Middle frontal gyrus (tissue), 1 donor: ENCODE measurements around the gene P2RY2.
"Not testable (repeated sequence)": the region's sequence is repeated elsewhere in the genome, so short reads cannot be mapped to it uniquely, and the experiment has no call there.

ENCODE experiments used
- DNase-seq: peaks from one replicate; pipeline ENCODE4 v3.0.0-alpha.2; 2015; ENCODE audit warnings: low spot score; ENCODE audit errors: extremely low spot score

P2RY2 gene

GRCh38 chr11:73187854-73188253 lies 30.2 kb upstream of the P2RY2 start:
- DNase-seq: no peak

DNA sequence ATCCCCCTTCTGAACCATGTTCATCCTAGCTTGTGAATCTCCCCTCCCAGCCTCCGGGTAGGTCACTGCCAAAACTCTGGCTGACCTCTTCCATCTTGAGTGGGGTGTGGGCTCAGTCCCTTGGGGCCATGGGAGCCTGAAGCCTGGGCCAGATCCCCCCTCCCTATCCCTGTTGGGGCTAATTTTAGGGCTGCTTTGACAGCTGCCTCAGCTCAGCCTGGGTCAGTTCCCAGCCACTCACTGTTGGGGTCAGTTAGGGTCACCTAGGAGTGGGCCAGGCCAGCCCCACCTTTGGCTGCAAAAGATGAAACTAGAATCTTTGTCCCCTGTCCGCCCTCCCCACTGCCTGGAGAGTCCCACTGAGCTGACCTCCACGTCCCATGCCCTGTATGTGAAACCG lies 29.8 kb upstream of the P2RY2 start:
- DNase-seq: no peak

DNA sequence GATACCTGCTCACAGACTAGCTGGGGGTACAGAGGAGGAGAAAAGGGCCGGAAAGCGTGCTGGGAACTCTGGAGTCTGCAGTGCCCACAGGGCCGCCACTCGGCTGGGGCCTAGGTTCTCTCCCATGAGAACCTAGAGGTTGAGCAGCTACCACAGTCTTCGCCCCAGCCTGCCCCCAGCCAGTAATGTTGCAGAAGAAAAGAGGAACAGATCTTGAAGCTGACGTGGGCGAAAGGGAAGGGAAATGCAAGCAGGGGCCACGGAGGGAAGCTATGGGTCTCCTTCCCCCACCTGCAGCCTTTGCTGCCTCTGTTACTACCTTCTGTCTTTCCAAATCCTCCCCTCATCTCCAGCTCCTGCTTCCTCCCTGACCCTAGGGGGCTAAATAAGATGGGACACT lies 28.8 kb upstream of the P2RY2 start:
- DNase-seq: no peak

DNA sequence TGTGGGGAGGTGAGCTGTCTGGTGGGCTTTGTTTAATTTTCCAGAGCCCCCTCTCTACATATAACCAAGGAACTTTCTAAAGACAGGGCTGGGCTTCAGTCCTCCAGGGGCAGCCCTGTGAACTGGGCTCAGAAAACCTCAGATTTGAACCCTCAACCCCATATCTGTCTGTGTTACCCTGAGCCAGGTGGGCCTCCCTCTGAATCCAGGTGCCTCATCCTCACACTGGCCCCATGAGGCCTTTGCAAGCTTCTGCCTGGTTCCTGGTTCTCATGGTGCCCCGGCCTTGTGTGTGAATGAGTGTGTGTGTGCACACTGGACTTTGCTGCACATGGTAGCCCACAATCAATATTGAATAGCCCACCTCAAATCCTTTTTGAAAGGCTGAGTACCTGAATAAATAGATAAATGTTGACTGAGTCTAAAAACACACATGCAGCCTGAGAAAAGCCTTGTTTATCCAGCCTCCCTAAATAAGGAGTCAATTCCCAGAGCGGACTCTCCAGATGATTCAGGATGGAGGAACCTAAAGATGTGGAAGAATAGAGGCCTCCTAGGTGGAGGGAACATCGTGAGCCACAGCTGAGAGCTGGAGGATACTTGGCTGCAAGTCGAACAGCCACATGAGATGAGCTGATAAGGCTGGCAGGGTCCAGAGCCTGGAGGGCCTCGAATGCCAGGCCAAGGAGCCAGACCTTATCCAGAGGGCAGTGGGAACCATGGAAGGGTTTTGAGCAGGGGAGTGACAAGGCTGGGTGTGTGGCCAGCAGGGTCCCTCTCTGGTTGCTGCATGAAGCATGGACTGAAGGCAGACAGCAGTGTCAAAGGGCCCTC lies 28.1 kb upstream of the P2RY2 start:
- no peak for DNase-seq

GRCh38 chr11:73190557-73190885 lies 27.6 kb upstream of the P2RY2 start:
- DNase-seq: no peak

DNA sequence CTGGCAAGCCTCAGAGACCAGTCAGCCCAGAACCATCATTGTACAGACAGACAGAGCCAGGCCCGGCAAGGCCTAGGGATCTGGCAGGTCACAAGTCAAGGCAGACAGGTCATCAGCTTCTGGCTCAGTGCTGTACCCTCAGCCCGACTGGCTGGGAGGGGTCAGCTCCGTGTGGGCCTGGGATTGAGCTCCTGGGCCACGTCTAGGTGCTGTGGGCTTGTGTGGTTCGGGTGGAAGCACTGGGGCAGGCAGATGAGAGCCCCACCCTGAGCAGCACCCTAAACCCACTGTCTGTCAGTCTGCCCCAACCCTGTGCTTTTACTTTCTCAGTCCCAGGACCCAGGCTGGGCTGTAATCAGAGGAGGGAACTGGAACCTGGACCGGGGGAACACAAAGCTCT lies 26.9 kb upstream of the P2RY2 start:
- DNase-seq: no peak

GRCh38 chr11:73192272-73192671 lies 25.8 kb upstream of the P2RY2 start:
- DNase-seq: no peak

GRCh38 chr11:73193251-73194033 lies 24.6 kb upstream of the P2RY2 start:
- no peak for DNase-seq

DNA sequence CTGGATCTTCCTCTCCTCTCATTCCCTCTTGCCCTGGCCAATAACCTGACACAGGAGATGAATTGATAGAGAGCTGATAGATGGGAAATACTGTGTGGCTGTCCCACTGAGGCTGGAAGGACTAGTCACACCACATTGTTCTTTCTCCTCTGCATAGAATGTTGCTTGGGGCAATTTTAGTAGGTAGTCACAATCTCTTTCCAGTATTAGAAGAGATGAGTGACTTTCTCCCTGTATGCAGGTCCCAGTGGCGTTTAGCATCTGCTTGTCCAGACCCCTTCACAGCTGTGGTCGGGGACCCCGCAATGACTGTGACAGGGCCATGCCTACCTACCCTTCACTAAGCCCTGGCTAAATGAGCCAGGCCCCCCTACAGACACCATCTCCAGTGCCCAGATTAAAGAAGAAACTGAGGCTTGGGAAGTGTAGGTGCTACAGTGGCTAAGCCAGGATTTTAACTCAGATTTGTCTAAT lies 24.0 kb upstream of the P2RY2 start:
- DNase-seq: no peak

GRCh38 chr11:73194593-73194992 lies 23.5 kb upstream of the P2RY2 start:
- no peak for DNase-seq

DNA sequence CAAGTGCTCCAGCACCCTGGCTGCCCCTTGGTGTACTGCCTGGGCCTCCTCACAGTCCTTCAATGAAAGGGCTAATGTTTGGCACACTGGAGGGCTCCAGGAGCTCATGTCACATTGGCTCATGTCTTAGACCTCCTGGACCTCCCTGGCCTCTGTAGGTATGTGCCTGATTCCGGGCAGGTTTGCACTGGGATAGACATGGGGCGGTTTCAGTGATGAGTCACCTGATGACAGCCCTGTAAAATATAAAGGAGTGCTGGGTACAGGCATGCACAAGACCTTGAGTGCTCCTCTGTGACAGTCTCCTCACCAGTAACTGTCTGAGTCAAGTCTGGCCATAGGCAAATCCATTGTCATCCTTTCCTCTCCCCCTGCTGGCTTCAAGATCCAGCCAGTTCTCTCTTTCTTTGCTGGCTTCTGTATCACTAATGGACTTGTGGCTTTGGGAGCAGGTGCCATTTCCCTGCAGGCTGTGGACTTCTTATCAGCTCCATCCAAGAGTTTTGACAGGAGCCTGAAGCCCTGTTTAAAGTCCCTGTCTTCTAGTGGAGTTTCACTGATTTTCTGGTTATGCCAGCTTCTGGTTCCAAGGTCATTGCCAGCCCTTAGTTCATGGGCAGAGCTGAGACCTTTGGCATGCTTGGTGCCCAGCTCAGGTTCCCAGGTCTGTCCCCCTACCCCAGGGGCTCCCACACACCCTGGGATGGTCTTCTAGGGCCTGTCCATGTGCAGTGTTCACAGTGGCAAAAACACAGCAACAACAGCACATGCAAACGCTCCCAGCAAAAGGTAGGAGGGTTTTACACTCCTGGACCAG lies 22.7 kb upstream of the P2RY2 start:
- no peak for DNase-seq

GRCh38 chr11:73196576-73196975 lies 21.5 kb upstream of the P2RY2 start:
- DNase-seq: no peak

DNA sequence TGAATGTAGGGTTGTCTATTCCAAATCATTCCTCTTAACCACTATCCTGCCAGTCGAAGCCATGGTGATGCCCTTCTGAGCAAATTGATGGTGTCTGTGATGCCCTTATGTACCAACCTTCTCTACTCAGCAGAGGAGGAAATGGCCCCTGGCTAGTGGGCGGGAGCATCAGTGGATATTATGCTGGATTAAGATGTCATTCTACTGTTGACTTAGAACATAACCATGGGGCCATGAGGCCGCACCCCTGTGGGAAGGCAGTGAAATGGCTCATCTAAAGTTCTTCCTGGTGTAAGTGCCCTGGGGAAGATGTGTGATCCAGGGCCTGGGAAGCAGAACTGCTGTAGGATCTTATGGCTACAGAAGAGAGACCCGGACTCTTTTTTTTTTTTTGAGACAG lies 20.7 kb upstream of the P2RY2 start:
- no peak for DNase-seq

- DNase-seq: not testable (repeated sequence)
Observed at GRCh38 chr11:73197787-73198186, 20.3 kb upstream of the P2RY2 start.

DNA sequence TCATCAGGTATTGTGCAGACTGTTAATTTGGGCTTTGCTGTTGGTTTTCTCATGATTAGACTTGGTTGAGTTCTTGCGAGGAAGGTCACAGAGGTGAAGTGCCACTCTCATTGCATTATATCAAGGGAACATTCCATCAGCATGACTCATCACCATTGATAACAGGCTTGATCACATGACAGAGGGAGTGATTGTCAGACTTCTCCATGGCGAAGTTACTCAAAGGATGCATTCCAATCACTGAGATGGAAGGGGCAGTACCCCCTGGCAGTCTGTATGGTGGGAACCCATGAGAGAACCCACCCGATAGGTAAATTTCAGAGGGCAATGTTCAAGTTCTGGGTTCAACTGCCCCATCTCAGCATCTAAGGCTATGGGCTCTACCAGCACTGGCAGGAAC lies 19.4 kb upstream of the P2RY2 start:
- no peak for DNase-seq

- DNase-seq: no peak
Observed at GRCh38 chr11:73199446-73199845, 18.6 kb upstream of the P2RY2 start.

GRCh38 chr11:73200256-73200655 lies 17.8 kb upstream of the P2RY2 start:
- no peak for DNase-seq

DNA sequence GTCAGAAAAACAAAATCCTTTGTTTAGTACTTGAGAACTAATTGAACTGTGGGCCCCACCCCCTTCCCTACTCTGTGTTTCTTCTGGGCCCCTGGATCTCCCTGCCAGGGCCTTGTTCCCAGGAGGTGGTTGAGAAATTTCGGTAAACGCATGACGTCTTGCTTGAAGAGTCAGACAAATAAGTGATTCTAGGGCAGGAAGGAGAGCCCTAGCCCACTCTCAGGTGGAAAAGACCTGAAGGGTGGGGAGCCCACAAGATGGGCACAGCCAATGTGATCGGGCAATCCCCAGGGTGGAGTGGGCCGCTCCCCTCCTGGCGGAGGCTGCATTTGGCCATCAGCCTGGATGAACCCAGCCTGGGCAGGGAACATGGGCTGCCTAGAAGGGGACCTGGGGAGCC lies 16.8 kb upstream of the P2RY2 start:
- no peak for DNase-seq

GRCh38 chr11:73201888-73202780 lies 15.9 kb upstream of the P2RY2 start:
- no peak for DNase-seq

DNA sequence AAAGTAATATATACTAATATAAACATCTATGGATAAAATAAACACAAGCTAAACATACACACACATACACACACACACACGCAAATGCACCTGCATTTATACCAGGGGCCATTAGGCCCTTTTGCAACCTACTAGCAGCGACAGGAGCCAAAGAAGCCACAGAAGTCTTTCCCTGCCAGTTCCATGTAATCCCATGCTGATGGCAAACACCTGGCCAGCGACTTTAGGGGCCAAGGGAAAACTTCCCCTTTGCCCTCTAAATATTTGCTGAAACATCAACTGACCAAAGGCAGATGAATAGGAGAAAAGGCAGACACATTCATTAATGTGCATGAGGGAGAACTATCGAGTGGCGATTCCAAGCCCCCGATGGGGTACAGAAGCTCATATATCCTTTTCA lies 14.8 kb upstream of the P2RY2 start:
- DNase-seq: no peak

DNA sequence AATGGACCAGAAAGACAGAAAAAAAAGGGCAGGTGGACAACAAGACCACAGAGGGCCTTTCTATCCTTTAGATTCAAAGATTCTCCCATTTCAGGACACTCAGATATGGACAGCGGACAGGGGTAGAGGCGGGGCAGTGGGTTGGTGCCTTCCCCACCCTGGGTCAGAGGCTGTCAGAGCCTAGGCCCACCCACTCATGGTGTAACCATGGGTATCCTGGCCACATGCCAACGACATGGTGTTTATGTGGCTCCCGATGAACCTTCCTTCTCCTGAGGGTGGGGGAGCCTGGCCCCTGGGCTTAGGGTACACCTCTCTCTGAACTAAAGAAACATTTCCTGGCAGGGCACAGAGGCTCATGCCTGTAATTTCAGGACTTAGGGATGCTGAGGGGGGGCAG lies 14.3 kb upstream of the P2RY2 start:
- DNase-seq: no peak
